Adipocyte (in vitro differentiated cells): Measurements from ENCODE around the gene OFD1.
"Not testable (repeated sequence)": the region's sequence is repeated elsewhere in the genome, so short reads cannot be mapped to it uniquely, and the experiment has no call there.

Experiments
- DNase-seq: peaks from one replicate; pipeline ENCODE4 v3.0.0-alpha.2; 2015; ENCODE audit warnings: low read depth
- H3K27me3 ChIP-seq: replicated peaks from 2 replicates; pipeline ENCODE4 v1.7.0; 2013; ENCODE audit warnings: mild to moderate bottlenecking, low read length, moderate library complexity; ENCODE audit not compliant: control insufficient read depth, insufficient read depth
- H3K36me3 ChIP-seq: 2 replicates; pipeline ENCODE4 v1.7.0; 2013; ENCODE audit warnings: low read length, mild to moderate bottlenecking, moderate library complexity; ENCODE audit not compliant: control insufficient read depth, insufficient read depth, severe bottlenecking
- H3K4me1 ChIP-seq: 2 replicates; pipeline ENCODE4 v1.7.0; 2013; ENCODE audit warnings: mild to moderate bottlenecking, low read length, moderate library complexity; ENCODE audit not compliant: control insufficient read depth, insufficient read depth
- H3K4me3 ChIP-seq: 2 replicates; pipeline ENCODE4 v1.7.0; 2013; ENCODE audit warnings: mild to moderate bottlenecking, low read length, moderate library complexity
- H3K9ac ChIP-seq: 2 replicates; pipeline ENCODE4 v1.7.0; 2013; ENCODE audit warnings: mild to moderate bottlenecking, low read length, moderate library complexity
- H3K9me3 ChIP-seq: 2 replicates; pipeline ENCODE4 v1.7.0; 2013; ENCODE audit warnings: mild to moderate bottlenecking, low read length, moderate library complexity; ENCODE audit not compliant: control insufficient read depth

OFD1 gene

GRCh38 chrX:13703589-13703988 lies 31.0 kb upstream of the OFD1 start:
- peaks cover 27% of the 10 kb centered on the region for H3K36me3 ChIP-seq
- H3K9me3 ChIP-seq: no peaks in the 10 kb centered on the region
- H3K4me3 ChIP-seq: no peak overlapping the region
- peaks cover 15% of the 10 kb centered on the region for H3K4me1 ChIP-seq
- no peak overlapping the region for H3K9ac ChIP-seq
- no peaks in the 10 kb centered on the region for H3K27me3 ChIP-seq
- DNase-seq: no peak

- Histone ChIP-seq H3K27me3 (no peaks in the 10 kb centered on the region), H3K4me1 (no peaks in the 10 kb centered on the region), H3K9ac (no peak overlapping the region), H3K4me3 (no peak overlapping the region), H3K9me3 (no peaks in the 10 kb centered on the region), H3K36me3 (peaks cover 78% of the 10 kb centered on the region)
- no peak for DNase-seq
These were observed 23.4 kb upstream of the OFD1 start for GRCh38 chrX:13711141-13711540.

GRCh38 chrX:13716455-13716854 lies 18.1 kb upstream of the OFD1 start:
- Histone ChIP-seq H3K9ac (no peak overlapping the region), H3K27me3 (no peaks in the 10 kb centered on the region), H3K9me3 (no peaks in the 10 kb centered on the region), H3K4me3 (no peak overlapping the region), H3K4me1 (peaks cover 16% of the 10 kb centered on the region), H3K36me3 (peaks cover 51% of the 10 kb centered on the region)
- no peak for DNase-seq

GRCh38 chrX:13716905-13717304 lies 17.6 kb upstream of the OFD1 start:
- no peak overlapping the region for H3K9ac ChIP-seq

GRCh38 chrX:13717700-13718472 lies 16.7 kb upstream of the OFD1 start:
- peaks cover 21% of the 10 kb centered on the region for H3K4me1 ChIP-seq
- H3K9me3 ChIP-seq: no peaks in the 10 kb centered on the region
- no peak overlapping the region for H3K4me3 ChIP-seq
- H3K36me3 ChIP-seq: peaks cover 38% of the 10 kb centered on the region
- peak; percentile 73 for DNase-seq
- H3K9ac ChIP-seq: no peak overlapping the region
- H3K27me3 ChIP-seq: no peaks in the 10 kb centered on the region

More at GRCh38 chrX:13716905-13717304, 17.6 kb upstream of the OFD1 start:
- H3K36me3 ChIP-seq: peaks cover 46% of the 10 kb centered on the region
- no peaks in the 10 kb centered on the region for H3K27me3 ChIP-seq
- peaks cover 20% of the 10 kb centered on the region for H3K4me1 ChIP-seq
- no peaks in the 10 kb centered on the region for H3K9me3 ChIP-seq
- DNase-seq: no peak
- no peak overlapping the region for H3K4me3 ChIP-seq

GRCh38 chrX:13719192-13719856 lies 15.2 kb upstream of the OFD1 start:
- no peaks in the 10 kb centered on the region for H3K9me3 ChIP-seq
- peaks cover 33% of the 10 kb centered on the region for H3K36me3 ChIP-seq
- H3K4me3 ChIP-seq: no peak overlapping the region
- no peaks in the 10 kb centered on the region for H3K27me3 ChIP-seq
- no peak for DNase-seq
- H3K4me1 ChIP-seq: peaks cover 21% of the 10 kb centered on the region
- no peak overlapping the region for H3K9ac ChIP-seq

- H3K9ac ChIP-seq: no peak overlapping the region
- no peak overlapping the region for H3K4me3 ChIP-seq
- no peaks in the 10 kb centered on the region for H3K9me3 ChIP-seq
- peaks cover 16% of the 10 kb centered on the region for H3K36me3 ChIP-seq
- no peaks in the 10 kb centered on the region for H3K27me3 ChIP-seq
- DNase-seq: peak; percentile 32
- peaks cover 21% of the 10 kb centered on the region for H3K4me1 ChIP-seq
These were observed 13.2 kb upstream of the OFD1 start for GRCh38 chrX:13721371-13721770.

GRCh38 chrX:13721819-13722519 lies 12.6 kb upstream of the OFD1 start:
- Histone ChIP-seq H3K4me1 (peaks cover 21% of the 10 kb centered on the region), H3K9me3 (no peaks in the 10 kb centered on the region), H3K36me3 (peaks cover 13% of the 10 kb centered on the region), H3K9ac (no peak overlapping the region), H3K4me3 (no peak overlapping the region), H3K27me3 (no peaks in the 10 kb centered on the region)
- DNase-seq: peak; percentile 71

GRCh38 chrX:13724878-13725277 lies 9.7 kb upstream of the OFD1 start:
- not testable (repeated sequence) for H3K36me3 ChIP-seq, H3K27me3 ChIP-seq, DNase-seq, H3K9me3 ChIP-seq, H3K4me3 ChIP-seq, H3K9ac ChIP-seq
- peaks cover 11% of the 10 kb centered on the region for H3K4me1 ChIP-seq

GRCh38 chrX:13726583-13726982 lies 8.0 kb upstream of the OFD1 start:
- H3K4me1 ChIP-seq, H3K9ac ChIP-seq, H3K4me3 ChIP-seq, H3K36me3 ChIP-seq, H3K27me3 ChIP-seq, DNase-seq, H3K9me3 ChIP-seq: not testable (repeated sequence)

GRCh38 chrX:13730523-13730922 lies 4.0 kb upstream of the OFD1 start:
- peaks cover 18% of the 10 kb centered on the region for H3K4me1 ChIP-seq
- DNase-seq, H3K9me3 ChIP-seq, H3K4me3 ChIP-seq, H3K9ac ChIP-seq, H3K27me3 ChIP-seq, H3K36me3 ChIP-seq: not testable (repeated sequence)
